Fibroblast of villous mesenchyme (primary cell): ENCODE measurements around the gene TMEM147. TPM values are rescaled to one million over a fixed set of nuclear protein-coding genes. Genes with fewer than 3 reads are reported as not detected.

ENCODE experiments used
- DNase-seq: peaks from one replicate; pipeline ENCODE4 v3.0.0-alpha.2; 2010; ENCODE audit warnings: low read depth
- H3K4me3 ChIP-seq: 2 replicates; pipeline ENCODE4 v1.5.1; 2011; ENCODE audit warnings: low read depth, mild to moderate bottlenecking, low read length
- total RNA-seq: library from RNA; depleted of rRNA; stranded (reverse); fragments of >200 nt; gene quantifications from 2 replicates; pipeline ENCODE4 v1.2.3, GENCODE V29; 2012
- TF ChIP-seq, protein P1 (sequence below): IDR thresholded peaks from 2 replicates; pipeline ENCODE4 v1.5.1; 2012; ENCODE audit warnings: low read depth, mild to moderate bottlenecking, low read length; ENCODE audit not compliant: insufficient read depth

The TMEM147 gene
- total RNA-seq, 1 donor = 81.2 TPM

DNA sequence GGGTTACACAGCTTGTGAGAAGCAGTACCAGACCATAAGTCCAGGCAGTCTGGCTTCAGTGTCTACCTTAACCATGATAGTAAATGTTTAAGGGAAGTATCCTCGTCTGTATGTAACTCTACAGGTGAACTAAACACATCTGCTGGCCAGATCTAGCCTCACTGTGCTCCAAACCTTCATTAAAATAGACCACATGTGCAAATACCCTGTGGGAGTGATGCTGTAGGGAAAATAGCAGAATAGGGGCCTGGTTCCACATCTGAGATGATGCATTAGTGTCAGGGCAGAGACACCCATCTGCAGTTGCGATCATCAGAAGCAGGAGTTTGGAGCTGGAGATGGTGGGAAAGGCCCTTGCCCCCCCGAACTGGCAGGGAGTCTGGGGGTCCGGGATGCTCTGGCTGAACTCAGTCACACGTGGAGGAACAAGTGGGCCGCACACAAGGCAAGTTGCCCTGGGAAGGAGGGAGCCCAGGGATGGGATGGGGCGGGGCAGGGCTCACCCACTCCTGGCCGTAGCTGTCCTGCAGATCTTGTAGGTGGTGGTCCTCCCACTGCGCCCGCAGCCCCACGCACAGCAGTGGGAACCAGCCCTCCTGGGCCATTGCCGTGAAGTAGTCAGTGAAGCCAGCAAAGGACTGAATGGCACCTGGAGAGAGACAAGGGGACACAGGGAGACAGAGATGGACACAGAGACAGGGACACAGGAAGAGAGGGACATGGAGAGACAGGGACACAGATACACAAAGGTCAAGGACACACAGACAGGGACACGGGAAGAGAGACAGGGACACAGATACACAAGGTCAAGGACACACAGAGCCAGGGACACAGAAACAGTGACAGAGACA is 7.3 kb downstream of the TMEM147 start:
- no peak overlapping the region for H3K4me3 ChIP-seq
- DNase-seq = no peak
- TF ChIP-seq, protein P1, sequence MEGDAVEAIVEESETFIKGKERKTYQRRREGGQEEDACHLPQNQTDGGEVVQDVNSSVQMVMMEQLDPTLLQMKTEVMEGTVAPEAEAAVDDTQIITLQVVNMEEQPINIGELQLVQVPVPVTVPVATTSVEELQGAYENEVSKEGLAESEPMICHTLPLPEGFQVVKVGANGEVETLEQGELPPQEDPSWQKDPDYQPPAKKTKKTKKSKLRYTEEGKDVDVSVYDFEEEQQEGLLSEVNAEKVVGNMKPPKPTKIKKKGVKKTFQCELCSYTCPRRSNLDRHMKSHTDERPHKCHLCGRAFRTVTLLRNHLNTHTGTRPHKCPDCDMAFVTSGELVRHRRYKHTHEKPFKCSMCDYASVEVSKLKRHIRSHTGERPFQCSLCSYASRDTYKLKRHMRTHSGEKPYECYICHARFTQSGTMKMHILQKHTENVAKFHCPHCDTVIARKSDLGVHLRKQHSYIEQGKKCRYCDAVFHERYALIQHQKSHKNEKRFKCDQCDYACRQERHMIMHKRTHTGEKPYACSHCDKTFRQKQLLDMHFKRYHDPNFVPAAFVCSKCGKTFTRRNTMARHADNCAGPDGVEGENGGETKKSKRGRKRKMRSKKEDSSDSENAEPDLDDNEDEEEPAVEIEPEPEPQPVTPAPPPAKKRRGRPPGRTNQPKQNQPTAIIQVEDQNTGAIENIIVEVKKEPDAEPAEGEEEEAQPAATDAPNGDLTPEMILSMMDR = no peak

DNA sequence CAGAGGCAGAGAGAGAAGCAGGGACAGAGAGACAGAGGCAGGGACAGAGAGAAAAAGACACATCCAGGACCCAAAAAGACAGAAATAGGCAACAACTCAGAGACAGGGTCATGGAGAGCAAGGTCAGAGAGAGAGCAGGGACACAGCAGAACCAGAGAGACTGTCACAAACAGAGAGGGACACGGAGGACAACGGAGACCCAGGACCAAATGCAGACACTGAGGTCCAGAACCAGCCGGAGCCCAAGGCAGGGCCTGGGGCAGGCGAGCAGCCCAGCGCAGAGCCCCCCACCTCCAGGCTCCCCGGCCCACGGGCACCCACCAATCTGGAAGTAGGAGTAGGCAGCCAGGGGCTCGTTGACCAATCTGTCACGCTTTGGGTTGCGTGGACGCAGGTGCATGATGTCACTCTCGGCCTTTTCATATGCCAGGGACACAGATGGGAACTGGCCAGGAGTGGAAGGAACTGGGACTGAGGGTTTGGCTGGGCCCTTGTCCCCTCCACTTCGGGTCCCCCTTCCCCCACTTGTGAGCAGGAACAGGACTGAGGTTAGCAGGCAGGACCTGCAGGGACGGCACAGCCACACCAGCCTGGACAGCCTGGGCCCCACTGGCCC is 8.1 kb downstream of the TMEM147 start:
- no peak overlapping the region for H3K4me3 ChIP-seq
- DNase-seq = no peak
- TF ChIP-seq, protein P1 = no peak

DNA sequence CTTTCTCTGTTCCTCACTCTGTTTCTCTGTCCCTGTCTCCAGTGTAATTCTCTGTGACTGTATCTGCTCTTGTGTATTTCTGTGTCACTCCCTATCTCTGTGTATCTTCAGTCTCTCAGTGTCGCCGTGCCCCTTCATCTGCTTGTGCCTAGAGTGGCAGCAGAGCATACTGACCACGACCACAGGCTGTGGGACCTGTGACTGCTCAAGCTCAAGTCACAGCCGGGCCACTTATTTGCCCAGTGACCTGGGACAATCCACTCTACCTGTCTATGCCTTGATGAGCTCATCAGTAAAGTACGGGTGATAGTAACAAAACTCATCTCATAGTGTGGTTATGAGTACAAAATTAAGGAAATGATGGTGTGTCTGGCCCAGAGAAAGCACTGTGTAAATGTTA is 8.7 kb downstream of the TMEM147 start:
- no peak overlapping the region for H3K4me3 ChIP-seq
- TF ChIP-seq, protein P1 = no peak
- DNase-seq = no peak

DNA sequence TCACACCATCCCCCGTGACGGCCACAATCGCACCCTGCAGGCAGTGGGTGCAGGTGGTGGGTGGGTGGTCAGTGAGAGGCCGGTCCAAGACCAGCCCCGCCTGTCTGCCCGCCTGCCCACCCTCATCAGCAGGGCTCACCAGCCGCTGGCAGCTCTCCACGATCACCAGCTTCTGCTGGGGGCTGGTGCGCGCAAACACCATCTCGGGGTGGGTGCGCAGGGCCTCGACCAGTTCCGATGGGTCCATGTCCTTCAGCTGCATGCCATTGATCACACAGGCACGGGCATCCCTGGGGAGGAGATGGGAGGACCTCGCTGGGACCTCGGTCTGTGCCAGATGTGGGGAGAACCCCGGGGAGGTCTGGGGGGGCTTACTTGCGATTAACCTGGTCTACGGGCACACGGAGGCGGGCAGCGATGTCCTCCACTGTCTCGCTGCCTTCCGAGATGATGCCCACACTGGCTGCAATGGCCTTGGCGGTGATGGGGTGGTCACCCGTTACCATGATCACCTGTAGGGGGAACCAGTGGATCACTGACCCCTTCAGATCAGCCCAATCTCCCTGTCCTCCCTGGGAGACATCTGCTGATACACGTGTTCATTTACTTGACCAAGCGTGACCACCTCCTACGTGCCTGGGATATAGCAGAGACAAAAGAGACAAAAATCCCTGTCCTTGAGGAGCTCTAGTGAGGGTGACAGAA is 10.0 kb downstream of the TMEM147 start:
- peak; percentile 27 for DNase-seq
- no peak overlapping the region for H3K4me3 ChIP-seq
- TF ChIP-seq, protein P1 = peak; percentile 15

DNA sequence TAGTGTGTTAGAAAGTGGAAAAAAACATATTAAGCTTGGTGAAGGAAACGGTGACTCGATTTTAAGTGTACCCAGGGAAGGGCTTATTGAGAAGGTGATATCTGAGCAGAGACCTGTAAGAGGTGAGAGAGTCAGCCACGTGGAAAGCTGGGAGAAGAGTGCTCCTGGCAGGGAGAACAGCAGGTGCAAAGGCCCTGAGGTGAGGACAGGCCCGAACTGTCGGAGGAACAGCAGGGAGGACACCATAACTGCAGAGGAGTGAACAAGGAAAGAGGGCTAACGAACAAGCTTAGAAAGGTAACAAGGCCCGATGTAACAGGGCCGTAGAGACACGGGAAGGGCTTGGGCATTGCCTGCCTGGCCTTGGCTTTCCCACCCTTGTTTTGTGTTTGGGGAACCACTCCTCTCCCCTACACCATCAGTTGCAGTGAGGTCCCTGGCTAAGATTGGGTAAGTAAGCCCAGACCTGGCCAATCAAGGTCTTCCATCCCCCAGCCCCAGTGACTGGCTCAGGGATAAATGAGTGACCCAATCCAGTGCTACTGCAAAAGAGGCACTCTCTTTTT is 10.7 kb downstream of the TMEM147 start:
- TF ChIP-seq, protein P1 = no peak
- DNase-seq = no peak
- H3K4me3 ChIP-seq = no peak overlapping the region

DNA sequence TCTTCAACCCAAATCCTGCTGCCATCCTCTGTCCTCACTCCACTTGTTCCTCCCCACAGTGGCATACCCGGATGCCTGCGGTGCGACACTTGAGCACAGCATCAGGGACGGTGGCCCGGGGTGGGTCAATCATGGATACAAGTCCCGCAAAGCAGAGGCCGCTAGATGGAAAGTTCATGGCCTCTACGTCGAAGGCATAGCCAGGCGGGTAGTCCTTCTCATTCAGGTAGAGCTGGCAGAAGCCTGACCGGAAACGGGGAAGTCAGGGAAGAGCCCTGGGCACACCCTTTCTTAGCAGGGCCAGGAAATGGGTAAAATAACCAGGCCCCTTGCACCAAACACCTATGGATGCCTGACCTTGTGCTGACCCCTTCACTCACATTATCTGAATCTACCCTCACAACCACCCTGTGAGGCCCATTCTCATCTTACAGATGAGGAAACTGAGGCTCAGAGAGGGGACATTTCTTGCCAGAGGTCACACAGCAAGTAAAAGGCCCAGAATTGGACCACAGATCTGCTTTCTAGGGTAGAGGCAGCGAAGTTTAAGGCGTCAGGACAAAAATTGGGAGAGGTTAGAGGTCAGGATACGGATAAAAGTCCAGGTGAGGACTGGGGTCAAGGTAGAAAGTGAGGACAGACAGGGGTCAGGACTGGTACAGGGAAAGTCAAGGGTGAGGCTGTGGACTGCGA is 11.6 kb downstream of the TMEM147 start:
- TF ChIP-seq, protein P1 = no peak

More for the DNA sequence above, 11.6 kb downstream of the TMEM147 start:
- DNase-seq = no peak
- H3K4me3 ChIP-seq = no peak overlapping the region
